Measurements from ENCODE around the gene TTC34.
"Not testable (repeated sequence)": the region's sequence is repeated elsewhere in the genome, so short reads cannot be mapped to it uniquely, and the experiment has no call there.

TTC34 gene

DNA sequence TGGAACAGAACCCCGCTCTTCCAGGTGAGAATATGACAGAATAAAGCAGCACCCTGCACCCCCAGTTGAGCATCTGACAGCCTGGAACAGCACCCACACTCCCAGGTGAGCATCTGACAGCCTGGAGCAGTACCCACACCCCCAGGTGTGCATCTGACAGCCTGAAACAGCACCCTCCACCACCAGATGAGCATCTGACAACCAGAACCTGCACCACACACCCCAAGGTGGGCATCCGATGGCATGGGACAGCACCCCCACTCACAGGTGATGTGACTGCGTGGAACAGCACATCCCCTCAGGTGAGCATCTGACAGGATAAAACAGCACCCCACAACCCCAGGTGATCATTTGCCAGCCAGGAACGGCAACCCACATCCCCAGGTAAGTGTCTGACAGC lies 26.2 kb downstream of the TTC34 start:
- H2BK5ac ChIP-seq (ENCODE audit: low read length); H3K27ac ChIP-seq (replicated peaks; ENCODE audit: low read length); H3K18ac ChIP-seq (ENCODE audit: low read length); H2BK120ac ChIP-seq (ENCODE audit: low read depth, low read length); H3K79me1 ChIP-seq (ENCODE audit: low read depth, low read length); H3K4me1 ChIP-seq (ENCODE audit: control insufficient read depth in 2 of 2, insufficient read depth in 1 of 2, low read depth in 1 of 2, low read length in 2 of 2); H3K23ac ChIP-seq (ENCODE audit: low read depth, low read length, poor library complexity); H4K8ac ChIP-seq (ENCODE audit: low read depth, low read length); H3K4ac ChIP-seq (ENCODE audit: low read length); H2AFZ ChIP-seq (ENCODE audit: low read length); H2AK5ac ChIP-seq (ENCODE audit: low read depth, low read length); H3K27me3 ChIP-seq (ENCODE audit: control insufficient read depth in 3 of 3, insufficient read depth in 3 of 3, low read depth in 1 of 3, low read length in 3 of 3); H3K9ac ChIP-seq (ENCODE audit: low read depth, low read length, poor library complexity); H3K4me3 ChIP-seq (ENCODE audit: low read length in 2 of 2); H2BK12ac ChIP-seq (ENCODE audit: low read length); H3K9me3 ChIP-seq (replicated peaks in 1 of 2; ENCODE audit: control insufficient read depth in 2 of 2, insufficient read depth in 1 of 2, low read depth in 1 of 2, low read length in 2 of 2); H2BK15ac ChIP-seq (ENCODE audit: low read length); H3K4me2 ChIP-seq (ENCODE audit: insufficient read depth, low read length, poor library complexity, severe bottlenecking); DNase-seq (ENCODE audit: low spot score); H4K91ac ChIP-seq (ENCODE audit: low read depth, low read length, poor library complexity); H3K36me3 ChIP-seq (replicated peaks in 1 of 2; ENCODE audit: control insufficient read depth in 2 of 2, insufficient read depth in 2 of 2, low read length in 2 of 2); H3K14ac ChIP-seq (ENCODE audit: low read length): not testable (repeated sequence)
- no CpG with 5 or more reads among the region's 4 CpGs for WGBS, 2 donors (ENCODE audit: extremely low coverage in 2 of 2, insufficient read length in 2 of 2, insufficient replicate concordance in 1 of 2)

DNA sequence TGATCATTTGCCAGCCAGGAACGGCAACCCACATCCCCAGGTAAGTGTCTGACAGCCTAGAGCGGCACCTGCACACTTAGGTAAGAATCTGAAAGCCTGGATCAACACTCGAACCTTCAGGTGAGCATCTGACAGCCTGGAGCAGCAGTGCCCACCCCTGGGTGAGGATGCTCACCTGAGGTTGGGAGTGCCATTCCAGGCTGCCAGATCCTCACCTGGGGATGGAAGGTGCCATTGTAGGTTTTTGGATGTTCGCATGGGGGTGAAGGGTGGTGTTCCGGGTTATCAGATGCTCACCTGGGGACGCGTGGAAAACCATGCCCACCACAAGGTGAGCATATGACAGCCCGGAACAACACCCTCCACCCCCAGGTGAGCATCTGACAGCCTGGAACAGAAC lies 33.4 kb downstream of the TTC34 start:
- H3K27me3 ChIP-seq (ENCODE audit: control insufficient read depth in 3 of 3, insufficient read depth in 3 of 3, low read depth in 1 of 3, low read length in 3 of 3); H2BK15ac ChIP-seq (ENCODE audit: low read length); H3K9ac ChIP-seq (ENCODE audit: low read depth, low read length, poor library complexity); H3K9me3 ChIP-seq (replicated peaks in 1 of 2; ENCODE audit: control insufficient read depth in 2 of 2, insufficient read depth in 1 of 2, low read depth in 1 of 2, low read length in 2 of 2); H3K36me3 ChIP-seq (replicated peaks in 1 of 2; ENCODE audit: control insufficient read depth in 2 of 2, insufficient read depth in 2 of 2, low read length in 2 of 2); H2AK5ac ChIP-seq (ENCODE audit: low read depth, low read length); H3K27ac ChIP-seq (replicated peaks; ENCODE audit: low read length); H3K79me1 ChIP-seq (ENCODE audit: low read depth, low read length); H3K23ac ChIP-seq (ENCODE audit: low read depth, low read length, poor library complexity); H3K4me2 ChIP-seq (ENCODE audit: insufficient read depth, low read length, poor library complexity, severe bottlenecking); H3K18ac ChIP-seq (ENCODE audit: low read length); H2BK120ac ChIP-seq (ENCODE audit: low read depth, low read length); H3K4me1 ChIP-seq (ENCODE audit: control insufficient read depth in 2 of 2, insufficient read depth in 1 of 2, low read depth in 1 of 2, low read length in 2 of 2); H3K14ac ChIP-seq (ENCODE audit: low read length); H3K4ac ChIP-seq (ENCODE audit: low read length); H2BK12ac ChIP-seq (ENCODE audit: low read length); H3K4me3 ChIP-seq (ENCODE audit: low read length in 2 of 2); H2AFZ ChIP-seq (ENCODE audit: low read length); H4K91ac ChIP-seq (ENCODE audit: low read depth, low read length, poor library complexity); H4K8ac ChIP-seq (ENCODE audit: low read depth, low read length); DNase-seq (ENCODE audit: low spot score); H2BK5ac ChIP-seq (ENCODE audit: low read length): not testable (repeated sequence)
- WGBS, 2 donors (ENCODE audit: extremely low coverage in 2 of 2, insufficient read length in 2 of 2, insufficient replicate concordance in 1 of 2): no CpG with 5 or more reads among the region's 8 CpGs

DNA sequence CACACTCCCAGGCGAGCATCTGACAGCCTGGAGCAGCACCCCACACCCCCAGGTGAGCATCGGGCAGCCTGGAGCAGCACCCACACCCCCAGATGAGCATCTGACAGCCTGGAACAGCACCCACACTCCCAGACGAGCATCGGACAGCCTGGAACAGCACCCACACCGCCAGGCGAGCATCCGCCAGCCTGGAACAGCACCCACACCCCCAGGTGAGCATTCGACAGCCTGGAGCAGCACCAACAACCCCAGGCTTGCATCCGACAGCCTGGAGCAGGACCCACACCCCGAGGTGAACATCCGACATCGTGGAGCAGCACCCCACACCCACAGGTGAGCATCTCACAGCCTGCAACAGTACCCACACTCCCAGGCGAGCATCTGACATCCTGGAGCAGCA lies 42.1 kb downstream of the TTC34 start:
- WGBS, 2 donors (ENCODE audit: extremely low coverage in 2 of 2, insufficient read length in 2 of 2, insufficient replicate concordance in 1 of 2): no CpG with 5 or more reads among the region's 13 CpGs
- H2AK5ac ChIP-seq (ENCODE audit: low read depth, low read length): not testable (repeated sequence)

GRCh38 chr1:2757519-2757918 lies 44.0 kb downstream of the TTC34 start:
- not testable (repeated sequence) for H4K8ac ChIP-seq (ENCODE audit: low read depth, low read length)

More for the DNA sequence above, 42.1 kb downstream of the TTC34 start:
- H3K23ac ChIP-seq (ENCODE audit: low read depth, low read length, poor library complexity); H3K27ac ChIP-seq (replicated peaks; ENCODE audit: low read length); H3K4me2 ChIP-seq (ENCODE audit: insufficient read depth, low read length, poor library complexity, severe bottlenecking); H3K18ac ChIP-seq (ENCODE audit: low read length); H2BK15ac ChIP-seq (ENCODE audit: low read length); H4K8ac ChIP-seq (ENCODE audit: low read depth, low read length); H3K4ac ChIP-seq (ENCODE audit: low read length); H3K79me1 ChIP-seq (ENCODE audit: low read depth, low read length); H3K36me3 ChIP-seq (replicated peaks in 1 of 2; ENCODE audit: control insufficient read depth in 2 of 2, insufficient read depth in 2 of 2, low read length in 2 of 2); H3K9me3 ChIP-seq (replicated peaks in 1 of 2; ENCODE audit: control insufficient read depth in 2 of 2, insufficient read depth in 1 of 2, low read depth in 1 of 2, low read length in 2 of 2); H3K4me1 ChIP-seq (ENCODE audit: control insufficient read depth in 2 of 2, insufficient read depth in 1 of 2, low read depth in 1 of 2, low read length in 2 of 2); H3K9ac ChIP-seq (ENCODE audit: low read depth, low read length, poor library complexity); H3K14ac ChIP-seq (ENCODE audit: low read length); DNase-seq (ENCODE audit: low spot score); H2BK12ac ChIP-seq (ENCODE audit: low read length); H2BK120ac ChIP-seq (ENCODE audit: low read depth, low read length); H2AFZ ChIP-seq (ENCODE audit: low read length); H3K4me3 ChIP-seq (ENCODE audit: low read length in 2 of 2); H3K27me3 ChIP-seq (ENCODE audit: control insufficient read depth in 3 of 3, insufficient read depth in 3 of 3, low read depth in 1 of 3, low read length in 3 of 3); H4K91ac ChIP-seq (ENCODE audit: low read depth, low read length, poor library complexity); H2BK5ac ChIP-seq (ENCODE audit: low read length): not testable (repeated sequence)

More at GRCh38 chr1:2757519-2757918, 44.0 kb downstream of the TTC34 start:
- H3K27ac ChIP-seq (replicated peaks; ENCODE audit: low read length); H2BK120ac ChIP-seq (ENCODE audit: low read depth, low read length); H3K23ac ChIP-seq (ENCODE audit: low read depth, low read length, poor library complexity); H3K79me1 ChIP-seq (ENCODE audit: low read depth, low read length); H3K4me2 ChIP-seq (ENCODE audit: insufficient read depth, low read length, poor library complexity, severe bottlenecking); H3K27me3 ChIP-seq (ENCODE audit: control insufficient read depth in 3 of 3, insufficient read depth in 3 of 3, low read depth in 1 of 3, low read length in 3 of 3); H3K9ac ChIP-seq (ENCODE audit: low read depth, low read length, poor library complexity); H2BK12ac ChIP-seq (ENCODE audit: low read length); DNase-seq (ENCODE audit: low spot score); H2BK15ac ChIP-seq (ENCODE audit: low read length); H2AFZ ChIP-seq (ENCODE audit: low read length); H3K4ac ChIP-seq (ENCODE audit: low read length); H3K18ac ChIP-seq (ENCODE audit: low read length); H3K4me3 ChIP-seq (ENCODE audit: low read length in 2 of 2); H2AK5ac ChIP-seq (ENCODE audit: low read depth, low read length); H2BK5ac ChIP-seq (ENCODE audit: low read length); H3K4me1 ChIP-seq (ENCODE audit: control insufficient read depth in 2 of 2, insufficient read depth in 1 of 2, low read depth in 1 of 2, low read length in 2 of 2); H4K91ac ChIP-seq (ENCODE audit: low read depth, low read length, poor library complexity); H3K14ac ChIP-seq (ENCODE audit: low read length); H3K9me3 ChIP-seq (replicated peaks in 1 of 2; ENCODE audit: control insufficient read depth in 2 of 2, insufficient read depth in 1 of 2, low read depth in 1 of 2, low read length in 2 of 2); H3K36me3 ChIP-seq (replicated peaks in 1 of 2; ENCODE audit: control insufficient read depth in 2 of 2, insufficient read depth in 2 of 2, low read length in 2 of 2): not testable (repeated sequence)
- WGBS, 2 donors (ENCODE audit: extremely low coverage in 2 of 2, insufficient read length in 2 of 2, insufficient replicate concordance in 1 of 2): no CpG with 5 or more reads among the region's 13 CpGs
